ENCODE measurements around the gene DNAI4. TPM values are rescaled to one million over a fixed set of nuclear protein-coding genes. Genes with fewer than 3 reads are reported as not detected.

DNAI4 gene
- total RNA-seq, 3 donors from 2014 or later (not counting 1 experiment from before 2014, with no cell fraction given) = 1.4 to 4.3 (median 2.2) TPM

- peak overlapping the region; percentile 71 for H3K4me3 ChIP-seq (ENCODE audit: low read length)
These were observed 878 bp upstream of the DNAI4 start for GRCh38 chr1:66925558-66925910.

GRCh38 chr1:66920543-66920942 is 4.1 kb downstream of the DNAI4 start:
- Histone ChIP-seq H3K4me1 (ENCODE audit: control insufficient read depth, insufficient read depth, low read length) (peaks cover 12% of the 10 kb centered on the region), H3K27ac (ENCODE audit: low read length) (no peak overlapping the region), H3K9me3 (ENCODE audit: control insufficient read depth, insufficient read depth, low read length) (no peaks in the 10 kb centered on the region), H3K36me3 (ENCODE audit: control insufficient read depth, insufficient read depth, low read length) (no peaks in the 10 kb centered on the region), H3K4me3 (ENCODE audit: low read length) (no peak overlapping the region), H3K27me3 (ENCODE audit: control insufficient read depth, insufficient read depth, low read length) (no peaks in the 10 kb centered on the region)
- 100% methylated on average over 2 of the region's 2 CpGs for WGBS (ENCODE audit: insufficient coverage)
- DNase-seq (no peak), ATAC-seq (no peak)
- peaks cover 0 to 2% of the 10 kb centered on the region in 2 donors for H3K9me3 Mint-ChIP-seq
- TF ChIP-seq CTCF (IDR thresholded peaks at IDR 0.05) = no peak
- intact Hi-C loops (cut with micrococcal nuclease) = loop anchor here (10.0 kb wide), 2 partner anchors 274 to 414 kb away; no protein-coding TSS in a partner anchor
- H3K27me3 Mint-ChIP-seq (ENCODE audit: low read depth in 2 of 2) = no peaks in the 10 kb centered on the region
- no peaks in the 10 kb centered on the region for H3K36me3 Mint-ChIP-seq
- peaks cover 8 to 17% of the 10 kb centered on the region in 2 donors for H3K4me1 Mint-ChIP-seq
- no peak overlapping the region for H3K4me3 Mint-ChIP-seq
- no peak overlapping the region for H3K27ac Mint-ChIP-seq

More at GRCh38 chr1:66925558-66925910, 878 bp upstream of the DNAI4 start:
- peak overlapping the region; percentile 96 for H3K27ac Mint-ChIP-seq
- Histone ChIP-seq H3K4me1 (ENCODE audit: control insufficient read depth, insufficient read depth, low read length) (peaks cover 23% of the 10 kb centered on the region), H3K9me3 (ENCODE audit: control insufficient read depth, insufficient read depth, low read length) (no peaks in the 10 kb centered on the region), H3K27ac (ENCODE audit: low read length) (peak overlapping the region; percentile 98), H3K27me3 (ENCODE audit: control insufficient read depth, insufficient read depth, low read length) (no peaks in the 10 kb centered on the region), H3K36me3 (ENCODE audit: control insufficient read depth, insufficient read depth, low read length) (no peaks in the 10 kb centered on the region)
- WGBS (ENCODE audit: insufficient coverage) = 11% methylated on average over 11 of the region's 11 CpGs
- no peaks in the 10 kb centered on the region for H3K36me3 Mint-ChIP-seq
- peaks cover 27 to 33% of the 10 kb centered on the region in 2 donors for H3K4me1 Mint-ChIP-seq
- H3K27me3 Mint-ChIP-seq (ENCODE audit: low read depth in 2 of 2) = no peaks in the 10 kb centered on the region
- H3K9me3 Mint-ChIP-seq = no peaks in the 10 kb centered on the region
- intact Hi-C loops (cut with micrococcal nuclease) = loop anchor here (5.0 to 10.0 kb wide), 3 partner anchors 269 to 762 kb away; partner anchors contain the start of gene GADD45A
- peak overlapping the region; percentile 91 for H3K4me3 Mint-ChIP-seq
- no peak for DNase-seq
- no peak for ATAC-seq
- TF ChIP-seq CTCF (IDR thresholded peaks at IDR 0.05) = no peak

- no peaks in the 10 kb centered on the region for H3K36me3 Mint-ChIP-seq
- H3K9me3 ChIP-seq (ENCODE audit: control insufficient read depth, insufficient read depth, low read length) = no peaks in the 10 kb centered on the region
- intact Hi-C loops (cut with micrococcal nuclease) = loop anchor here (10.0 kb wide), 2 partner anchors 275 to 415 kb away; no protein-coding TSS in a partner anchor
- ATAC-seq = no peak
- H3K27me3 Mint-ChIP-seq (ENCODE audit: low read depth in 2 of 2) = no peaks in the 10 kb centered on the region
- H3K27ac Mint-ChIP-seq = no peak overlapping the region
- H3K36me3 ChIP-seq (ENCODE audit: control insufficient read depth, insufficient read depth, low read length) = no peaks in the 10 kb centered on the region
- TF ChIP-seq CTCF (IDR thresholded peaks at IDR 0.05) = no peak
- DNase-seq = no peak
- H3K4me3 ChIP-seq (ENCODE audit: low read length) = no peak overlapping the region
- no peaks in the 10 kb centered on the region for H3K27me3 ChIP-seq (ENCODE audit: control insufficient read depth, insufficient read depth, low read length)
- WGBS (ENCODE audit: insufficient coverage) = 90% methylated on average over 3 of the region's 3 CpGs
- H3K9me3 Mint-ChIP-seq = peaks cover 0 to 2% of the 10 kb centered on the region in 2 donors
- no peak overlapping the region for H3K27ac ChIP-seq (ENCODE audit: low read length)
- peaks cover 7 to 10% of the 10 kb centered on the region in 2 donors for H3K4me1 Mint-ChIP-seq
- no peak overlapping the region for H3K4me3 Mint-ChIP-seq
- peaks cover 9% of the 10 kb centered on the region for H3K4me1 ChIP-seq (ENCODE audit: control insufficient read depth, insufficient read depth, low read length)
These were observed 4.8 kb downstream of the DNAI4 start for GRCh38 chr1:66919828-66920227.

- no peak overlapping the region for H3K4me3 ChIP-seq (ENCODE audit: low read length)
- DNase-seq (no peak), ATAC-seq (no peak)
- WGBS (ENCODE audit: insufficient coverage) = 73% methylated on average over 1 of the region's 1 CpG
- H3K27me3 ChIP-seq (ENCODE audit: control insufficient read depth, insufficient read depth, low read length) = no peaks in the 10 kb centered on the region
- no peak overlapping the region for H3K27ac Mint-ChIP-seq
- H3K27ac ChIP-seq (ENCODE audit: low read length) = no peak overlapping the region
- H3K27me3 Mint-ChIP-seq (ENCODE audit: low read depth in 2 of 2) = no peaks in the 10 kb centered on the region
- H3K4me3 Mint-ChIP-seq = no peak overlapping the region
- TF ChIP-seq CTCF (IDR thresholded peaks at IDR 0.05) = no peak
- intact Hi-C loops (cut with micrococcal nuclease) = no loop called here
- no peaks in the 10 kb centered on the region for H3K36me3 Mint-ChIP-seq
- H3K36me3 ChIP-seq (ENCODE audit: control insufficient read depth, insufficient read depth, low read length) = no peaks in the 10 kb centered on the region
- H3K9me3 ChIP-seq (ENCODE audit: control insufficient read depth, insufficient read depth, low read length) = no peaks in the 10 kb centered on the region
- peaks cover 5% of the 10 kb centered on the region for H3K4me1 ChIP-seq (ENCODE audit: control insufficient read depth, insufficient read depth, low read length)
- peaks cover 7% of the 10 kb centered on the region in 2 donors for H3K4me1 Mint-ChIP-seq
- peaks cover 0 to 2% of the 10 kb centered on the region in 2 donors for H3K9me3 Mint-ChIP-seq
These were observed 5.6 kb downstream of the DNAI4 start for GRCh38 chr1:66919063-66919462.
